Activated effector memory CD4-positive, alpha-beta T cell treated with Interleukin-2 at 50 U/mL for 16 hours (primary cell): Measurements from ENCODE around the gene KCTD14.
A peak's percentile ranks its signal among the peaks of the same experiment; 100 is the strongest.
"Not testable (repeated sequence)": the region's sequence is repeated elsewhere in the genome, so short reads cannot be mapped to it uniquely, and the experiment has no call there.

Experiments used
- DNase-seq: peaks from one replicate; pipeline ENCODE4 v3.0.0-alpha.2; 2020

Gene KCTD14

DNA sequence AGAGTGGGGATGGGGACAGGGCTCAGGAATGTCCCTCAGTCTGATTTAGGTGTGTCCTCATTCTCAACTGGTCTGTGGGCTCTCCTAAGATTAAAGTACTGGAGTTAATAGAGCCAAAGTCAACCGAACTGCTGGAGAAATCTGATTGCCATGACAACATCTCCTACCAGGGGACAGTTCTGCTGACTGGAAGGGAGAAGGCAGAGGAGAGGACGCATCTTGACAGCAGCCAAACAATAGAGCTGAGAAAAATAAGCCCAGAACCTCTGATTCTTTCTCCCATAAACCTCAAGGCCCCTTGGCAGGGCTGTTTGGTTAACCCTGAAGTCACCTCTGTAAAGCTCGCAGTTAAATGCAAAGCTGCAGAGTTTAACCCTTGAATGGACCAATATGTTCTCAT, 2.8 kb downstream of the KCTD14 start:
- no peak for DNase-seq

- no peak for DNase-seq
Observed at GRCh38 chr11:78019808-78020207, 3.3 kb downstream of the KCTD14 start.

- DNase-seq, result no peak
Observed at GRCh38 chr11:78015878-78016277, 7.2 kb downstream of the KCTD14 start.

DNA sequence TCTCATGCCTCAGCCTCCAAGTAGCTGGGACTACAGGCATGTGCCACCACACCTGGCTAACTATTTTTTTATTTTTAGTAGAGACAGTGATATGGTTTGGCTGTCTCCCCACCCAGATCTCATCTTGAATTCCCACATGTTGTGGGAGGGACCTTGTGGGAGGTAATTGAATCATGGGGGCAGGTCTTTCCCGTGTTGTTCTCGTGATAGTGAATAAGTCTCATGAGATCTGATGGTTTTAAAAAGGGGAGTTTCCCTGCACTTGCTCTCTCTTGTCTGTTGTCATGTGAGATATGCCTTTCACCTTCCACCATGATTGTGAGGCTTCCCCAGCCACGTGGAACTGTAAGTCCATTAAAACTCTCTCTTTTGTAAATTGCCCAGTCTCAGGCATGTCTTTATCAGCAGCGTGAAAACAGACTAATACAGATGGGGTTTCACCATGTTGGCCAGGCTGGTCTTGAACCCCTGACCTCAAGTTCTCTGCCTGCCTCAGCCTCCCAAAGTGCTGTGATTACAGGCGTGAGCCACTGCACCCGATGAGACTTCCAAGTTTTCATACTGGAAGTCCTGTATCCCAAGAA, 8.0 kb downstream of the KCTD14 start:
- not testable (repeated sequence) for DNase-seq

- DNase-seq, result no peak
Observed at GRCh38 chr11:78011301-78011700, 11.8 kb downstream of the KCTD14 start.

GRCh38 chr11:78010755-78011154, 12.3 kb downstream of the KCTD14 start:
- DNase-seq, result no peak

GRCh38 chr11:78010304-78010703, 12.8 kb downstream of the KCTD14 start:
- DNase-seq, result no peak

DNA sequence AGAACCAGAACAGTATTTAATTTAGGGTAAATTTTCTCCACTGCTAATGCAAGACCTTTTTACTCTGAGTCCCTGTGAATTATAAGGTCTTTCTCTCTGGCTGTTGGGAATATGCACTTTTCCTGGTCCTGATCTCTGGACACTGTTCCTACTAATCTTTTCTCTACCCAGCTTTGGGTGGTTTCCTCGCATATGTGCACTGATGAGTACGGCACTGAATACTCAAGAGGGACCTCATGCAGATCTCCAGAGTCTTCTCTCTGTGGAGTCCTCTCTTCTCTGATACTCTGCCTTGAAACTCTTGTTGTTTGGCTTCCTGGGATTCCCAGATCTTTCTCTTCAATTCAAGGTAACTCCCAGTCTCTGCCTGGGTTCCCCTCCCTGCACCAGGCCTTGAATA, 14.0 kb downstream of the KCTD14 start:
- no peak for DNase-seq

GRCh38 chr11:78000193-78000592, 22.9 kb downstream of the KCTD14 start:
- DNase-seq, result peak; percentile 5

DNA sequence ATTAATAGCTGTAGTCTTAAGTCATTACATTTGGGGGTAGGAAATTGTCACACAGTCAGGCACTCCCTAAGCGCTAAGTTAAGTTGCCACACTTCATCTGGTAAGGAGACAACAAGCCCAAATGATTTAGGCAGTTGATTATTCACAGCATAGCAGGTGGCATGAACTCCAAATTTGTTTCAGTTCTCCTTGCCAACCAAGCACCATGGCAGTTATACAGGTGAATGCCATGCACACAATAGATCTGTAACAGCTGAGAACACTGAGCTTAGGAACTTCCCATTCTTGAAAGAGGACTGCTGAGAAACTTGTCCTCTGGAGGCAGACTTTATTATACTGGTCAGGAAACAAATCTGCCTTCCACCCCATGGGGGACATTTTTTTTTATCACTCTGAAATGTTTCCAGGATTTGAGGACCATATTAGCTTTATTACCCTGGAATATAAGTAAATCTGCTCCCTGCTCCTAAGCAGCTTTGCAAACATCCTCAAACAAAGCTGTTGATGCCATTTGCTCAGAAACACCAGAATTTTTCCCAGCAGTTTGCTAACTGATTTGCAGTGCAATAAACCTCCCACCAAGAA, 23.5 kb downstream of the KCTD14 start:
- no peak for DNase-seq

DNA sequence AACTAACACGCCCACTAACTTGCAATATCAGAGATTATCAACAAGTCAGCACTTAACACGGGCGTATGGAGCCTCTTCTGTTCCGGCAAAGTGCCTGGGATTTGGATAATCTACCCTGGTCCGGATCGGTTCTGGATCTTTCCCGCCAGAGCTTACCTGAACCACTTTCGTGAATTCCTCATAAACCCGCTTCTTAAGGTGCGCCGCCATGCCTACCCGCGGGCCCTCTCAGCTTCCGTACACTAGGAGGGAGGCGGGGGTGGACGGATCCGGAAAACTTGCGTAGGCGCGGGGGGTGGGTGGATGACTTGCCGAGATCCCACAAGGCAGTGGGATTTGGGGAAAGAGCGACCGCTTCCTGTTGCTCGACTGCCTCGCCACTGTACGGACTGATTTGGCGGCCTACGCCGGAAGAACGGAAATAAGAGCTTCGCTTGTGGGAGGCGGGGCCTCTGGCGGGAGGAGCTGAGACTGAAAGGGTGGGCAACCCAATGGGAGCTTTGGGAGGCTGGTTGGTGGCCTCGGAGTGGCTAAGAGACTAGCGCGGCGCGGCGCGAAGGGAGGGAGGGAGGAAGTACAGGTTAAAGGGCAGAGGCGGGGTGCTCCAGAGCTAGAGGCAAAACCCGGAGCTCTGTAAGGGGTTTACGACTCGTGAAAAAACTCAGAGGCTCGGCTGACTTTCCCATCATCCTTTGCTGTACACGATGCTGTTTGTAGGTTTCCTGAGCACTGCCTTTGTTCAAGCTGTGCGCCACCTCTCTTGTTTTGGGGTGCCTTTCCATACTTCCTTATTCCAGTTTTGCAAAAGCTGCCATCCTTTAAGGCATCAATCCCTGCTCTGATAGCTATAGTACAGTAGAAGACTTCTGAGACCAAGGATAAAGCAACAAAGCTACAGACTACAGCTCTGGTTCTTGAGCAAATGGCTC, 28.4 kb downstream of the KCTD14 start, which contains the start of gene INTS4:
Gene INTS4, minus strand, starts transcription at position 235 of the 929 bp plus-strand sequence. Its CDS starts 25 bp downstream, at position 210.
- peak; percentile 97 for DNase-seq

GRCh38 chr11:77993902-77994301, 29.2 kb downstream of the KCTD14 start:
- DNase-seq, result no peak

GRCh38 chr11:77990981-77991380, 32.1 kb downstream of the KCTD14 start:
- DNase-seq, result no peak

- DNase-seq, result not testable (repeated sequence)
Observed at GRCh38 chr11:77986456-77986855, 36.6 kb downstream of the KCTD14 start.

DNA sequence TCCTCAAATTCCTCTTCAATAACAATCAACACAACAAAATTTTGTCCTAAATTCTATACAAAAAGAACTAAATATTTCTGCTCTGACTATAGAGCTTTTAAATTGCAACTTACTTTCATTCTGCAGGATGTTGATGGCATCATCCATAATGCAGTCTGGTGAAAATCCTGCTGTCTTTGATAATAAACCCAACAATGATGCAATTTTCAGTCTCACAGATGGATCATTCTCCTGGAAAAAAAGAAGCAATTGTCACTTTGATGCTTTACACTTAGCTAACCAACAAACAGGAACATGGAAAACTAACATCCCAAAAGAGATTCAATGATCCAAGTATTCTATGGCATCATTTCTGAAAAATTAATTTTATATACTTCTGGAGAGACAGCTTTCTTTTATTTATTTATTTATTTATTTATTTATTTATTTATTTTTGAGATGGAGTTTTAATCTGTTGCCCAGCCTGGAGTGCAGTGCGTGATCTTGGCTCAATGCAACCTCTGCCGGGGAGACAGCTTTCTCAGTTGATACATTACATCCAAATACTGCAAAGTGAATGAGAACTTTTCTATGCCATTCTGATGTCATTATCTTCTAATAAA, 41.6 kb downstream of the KCTD14 start:
- no peak for DNase-seq

- DNase-seq, result no peak
Observed at GRCh38 chr11:77968337-77968736, 54.7 kb downstream of the KCTD14 start.

GRCh38 chr11:77967753-77968152, 55.3 kb downstream of the KCTD14 start:
- no peak for DNase-seq

GRCh38 chr11:77967121-77967520, 56.0 kb downstream of the KCTD14 start:
- DNase-seq, result no peak

DNA sequence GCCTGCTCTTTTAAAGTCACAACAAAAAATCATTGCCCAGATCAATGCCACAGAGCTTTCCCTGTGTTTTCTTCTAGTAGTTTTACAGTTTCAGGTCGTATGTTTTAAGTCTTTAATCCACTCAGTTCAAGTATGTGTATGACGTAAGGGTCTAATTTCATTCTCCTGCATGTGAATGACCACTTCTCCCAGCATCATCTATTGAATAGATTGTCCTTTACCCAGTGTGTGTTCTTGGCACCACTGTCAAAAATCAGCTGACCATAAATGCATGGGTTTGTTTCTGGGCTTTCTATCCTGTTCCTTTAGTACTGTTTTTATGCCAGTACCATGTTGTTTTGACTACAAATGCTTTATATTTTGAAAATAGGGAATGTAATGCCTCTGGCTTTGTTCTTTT, 56.7 kb downstream of the KCTD14 start:
- no peak for DNase-seq
